Amniotic epithelial cell (primary cell): ENCODE results near the gene ATP8A2.
"Not testable (repeated sequence)": the region's sequence is repeated elsewhere in the genome, so short reads cannot be mapped to it uniquely, and the experiment has no call there.

Experiments used
- DNase-seq: peaks from one replicate; pipeline ENCODE4 v3.0.0-alpha.2; 2010; ENCODE audit warnings: low read depth

The ATP8A2 gene

DNA sequence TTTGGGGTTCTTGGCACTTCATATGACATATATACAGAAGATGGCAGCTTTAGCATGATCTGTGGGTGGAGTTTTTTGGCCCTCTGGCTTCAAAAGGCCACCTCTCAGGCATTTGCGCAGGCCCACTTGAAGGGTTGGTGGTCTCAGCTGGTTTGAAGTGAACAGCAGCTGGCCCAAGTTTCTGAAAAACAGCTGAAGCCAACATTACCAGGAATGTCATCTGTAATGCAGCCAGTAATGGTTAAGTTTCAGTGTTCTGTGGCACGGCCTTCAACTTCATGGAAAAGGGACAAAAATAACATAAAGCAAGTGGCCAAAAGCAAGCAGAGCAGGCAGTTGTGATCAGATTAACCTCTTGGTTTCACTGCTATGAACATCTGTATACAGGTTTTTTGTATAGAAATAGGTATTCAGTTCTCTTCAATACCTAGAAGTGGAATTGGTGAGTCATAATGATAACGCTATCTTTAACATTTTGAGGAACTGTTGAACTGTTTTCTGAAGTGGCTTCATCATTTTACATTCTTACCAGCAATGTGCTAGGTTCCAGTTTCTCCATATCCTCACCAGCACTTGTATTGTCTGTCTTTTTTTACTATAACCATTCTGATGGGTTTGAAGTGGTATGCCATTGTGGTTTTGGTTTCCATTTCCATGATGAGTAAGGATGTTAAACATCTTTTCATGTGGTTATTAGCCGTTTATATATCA lies 434.6 kb downstream of the ATP8A2 start:
- peak; percentile 26 for DNase-seq

DNA sequence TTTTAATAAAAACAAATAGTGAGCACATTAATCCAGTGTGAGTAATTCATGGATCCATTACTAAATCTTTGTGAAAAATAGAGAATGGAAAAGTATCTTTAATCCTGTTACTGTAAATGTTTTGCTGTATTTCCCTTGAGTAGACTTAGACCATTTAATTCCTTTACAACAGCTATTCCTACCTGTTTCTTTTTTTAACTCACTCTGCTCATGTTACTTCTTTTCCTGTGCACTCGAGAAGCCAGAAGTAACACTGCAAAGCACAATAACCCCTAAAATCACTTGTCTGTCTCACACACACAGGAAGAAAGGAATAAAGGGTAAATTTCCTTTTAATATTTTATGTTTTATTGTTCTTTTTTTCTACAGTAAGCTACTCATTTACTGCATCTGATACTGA lies 435.8 kb downstream of the ATP8A2 start:
- DNase-seq: no peak

DNA sequence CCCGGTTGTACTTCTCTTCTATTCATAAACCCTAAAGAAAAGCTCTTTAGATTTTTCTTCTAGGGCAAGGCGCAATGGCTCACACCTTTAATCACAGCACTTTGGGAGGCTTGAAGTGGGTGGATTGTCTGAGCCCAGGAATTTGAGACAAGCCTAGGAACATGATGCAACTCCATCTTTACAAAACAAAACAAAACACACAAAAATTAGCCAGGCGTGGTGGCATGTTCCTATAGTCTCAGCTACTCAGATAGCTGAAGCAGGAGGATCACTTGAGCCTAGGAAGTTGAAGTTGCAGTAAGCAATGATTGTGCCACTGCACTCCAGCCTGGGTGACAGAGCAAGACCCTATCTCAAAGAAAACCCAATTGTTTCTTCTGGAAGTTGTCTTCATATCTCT lies 439.7 kb downstream of the ATP8A2 start:
- no peak for DNase-seq

DNA sequence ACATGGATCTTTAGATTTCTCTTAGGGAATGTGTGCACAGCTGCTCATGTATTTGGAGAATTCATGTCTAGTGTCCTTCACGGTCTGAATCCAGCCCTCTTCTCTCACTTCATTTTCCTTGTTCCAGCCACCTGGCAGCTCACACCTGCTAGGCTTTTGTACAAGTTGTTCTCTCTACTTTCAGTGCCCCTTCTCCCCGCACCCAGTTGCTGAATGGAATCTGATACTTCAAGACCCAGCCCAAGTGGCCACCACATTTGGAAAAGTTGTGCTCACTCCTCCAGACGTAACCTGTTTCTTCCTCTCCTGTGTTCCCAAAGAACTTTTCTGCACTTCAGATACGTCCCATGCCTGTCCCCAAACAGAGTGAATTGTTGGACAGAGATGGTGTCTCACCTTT lies 444.5 kb downstream of the ATP8A2 start:
- DNase-seq: no peak

DNA sequence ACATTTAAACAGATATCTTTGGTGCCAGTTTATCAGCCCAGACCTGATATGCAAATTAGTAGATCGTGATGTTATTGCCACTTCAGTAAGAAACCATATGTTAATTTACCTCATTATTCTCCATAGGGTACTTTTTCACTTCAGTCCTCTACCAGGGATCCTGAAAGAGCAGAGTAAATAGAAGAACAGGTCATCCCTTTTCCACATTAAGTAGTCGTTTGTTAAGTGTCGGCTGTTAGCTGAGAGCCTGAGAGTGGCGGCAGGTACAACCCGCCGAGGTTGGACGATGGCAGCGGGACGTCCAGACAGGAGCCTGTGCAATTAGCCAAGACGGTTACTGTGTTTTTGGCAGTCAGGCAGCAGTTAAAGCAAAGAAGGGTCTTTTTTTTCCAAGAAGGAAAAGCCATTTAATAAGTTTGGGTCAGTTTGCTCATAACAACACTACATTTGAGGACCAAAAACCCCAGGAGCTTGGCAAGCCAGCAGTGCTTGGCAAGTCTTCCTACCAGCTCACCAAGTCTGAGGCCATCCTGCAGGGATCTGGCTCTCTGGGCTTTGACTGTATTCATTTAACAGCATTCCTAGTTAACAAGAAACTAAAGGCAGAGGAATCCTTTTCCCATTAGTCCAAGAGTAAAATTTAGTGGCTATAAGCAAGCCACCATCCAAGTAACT lies 448.2 kb downstream of the ATP8A2 start:
- no peak for DNase-seq

DNA sequence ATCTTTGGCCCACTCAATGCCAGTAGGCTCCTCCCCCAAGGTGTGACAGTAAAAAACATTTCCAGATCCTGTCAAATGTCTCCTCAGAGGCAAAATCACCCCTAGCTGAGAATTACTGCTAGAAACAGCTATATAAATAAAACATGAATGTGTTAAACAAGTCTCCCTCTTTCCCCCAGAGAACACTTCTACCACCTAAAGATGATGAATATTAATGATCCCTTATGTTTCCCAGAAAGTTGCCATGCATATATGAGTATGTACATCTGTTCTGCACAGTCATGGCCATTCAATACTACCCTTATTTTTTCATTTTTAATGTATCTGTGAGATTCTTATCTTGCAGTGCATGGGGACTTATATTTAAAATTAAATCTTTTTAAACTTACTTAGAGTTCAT lies 450.0 kb downstream of the ATP8A2 start:
- DNase-seq: no peak

DNA sequence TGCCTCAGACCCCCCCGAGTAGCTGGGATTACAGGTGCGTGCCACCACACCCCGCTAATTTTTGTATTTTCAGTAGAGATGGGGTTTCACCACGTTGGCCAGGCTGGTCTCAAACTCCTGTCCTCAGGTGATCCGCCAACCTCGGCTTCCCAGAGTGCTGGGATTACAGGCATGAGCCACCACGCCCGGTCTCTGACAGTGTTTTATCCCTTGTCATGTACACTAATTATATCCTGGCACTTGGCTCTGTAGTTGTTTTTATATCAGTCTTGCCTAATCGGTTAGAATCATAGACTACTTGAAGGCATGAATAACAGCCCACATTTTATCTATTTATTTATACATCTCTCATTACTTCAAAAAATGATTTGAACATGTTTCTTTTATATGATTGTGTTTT lies 455.4 kb downstream of the ATP8A2 start:
- not testable (repeated sequence) for DNase-seq

DNA sequence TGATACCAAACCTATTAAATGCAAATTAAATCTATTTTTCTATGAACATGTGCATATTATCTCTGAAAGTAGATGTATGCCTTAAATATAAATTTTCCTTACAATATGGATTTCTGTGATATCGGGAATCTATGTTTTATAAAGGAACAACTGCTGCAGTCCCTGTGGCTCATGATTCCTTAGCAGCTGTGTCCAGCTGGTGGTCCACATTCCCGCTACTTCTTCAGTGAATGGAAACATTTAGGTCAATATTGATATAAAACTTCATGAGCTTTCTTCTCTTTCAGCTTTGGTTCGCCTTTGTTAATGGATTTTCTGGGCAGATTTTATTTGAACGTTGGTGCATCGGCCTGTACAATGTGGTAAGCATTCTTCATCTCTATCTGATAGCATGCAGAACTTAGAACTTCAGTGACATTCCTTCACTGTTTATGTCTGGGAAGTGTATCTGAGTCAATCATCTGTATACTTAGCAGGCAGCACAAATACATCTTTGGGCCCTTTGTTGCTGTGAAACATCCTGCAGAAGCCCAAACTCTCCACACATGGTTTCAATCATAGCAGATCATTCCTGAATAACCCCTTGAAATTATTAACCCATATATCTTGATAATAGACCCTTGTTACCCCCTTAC lies 456.2 kb downstream of the ATP8A2 start:
- peak; percentile 7 for DNase-seq

DNA sequence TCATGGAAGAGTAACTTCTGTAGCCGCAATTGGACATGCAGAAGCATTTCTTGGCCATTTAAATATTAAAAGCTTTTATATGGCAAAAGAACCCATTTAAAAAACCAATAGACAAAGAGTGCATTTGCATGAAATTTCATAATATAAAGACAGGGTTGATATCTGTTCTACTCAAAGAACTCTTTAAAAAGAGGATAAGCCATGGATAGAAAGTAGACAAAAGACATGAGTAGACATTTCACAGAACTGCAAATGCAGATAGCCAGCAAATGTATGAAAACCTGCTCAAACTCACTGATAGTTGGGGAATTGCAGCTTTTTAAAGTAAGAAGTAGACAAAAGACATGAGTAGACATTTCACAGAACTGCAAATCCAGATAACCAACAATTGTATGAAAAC lies 462.0 kb downstream of the ATP8A2 start:
- no peak for DNase-seq

DNA sequence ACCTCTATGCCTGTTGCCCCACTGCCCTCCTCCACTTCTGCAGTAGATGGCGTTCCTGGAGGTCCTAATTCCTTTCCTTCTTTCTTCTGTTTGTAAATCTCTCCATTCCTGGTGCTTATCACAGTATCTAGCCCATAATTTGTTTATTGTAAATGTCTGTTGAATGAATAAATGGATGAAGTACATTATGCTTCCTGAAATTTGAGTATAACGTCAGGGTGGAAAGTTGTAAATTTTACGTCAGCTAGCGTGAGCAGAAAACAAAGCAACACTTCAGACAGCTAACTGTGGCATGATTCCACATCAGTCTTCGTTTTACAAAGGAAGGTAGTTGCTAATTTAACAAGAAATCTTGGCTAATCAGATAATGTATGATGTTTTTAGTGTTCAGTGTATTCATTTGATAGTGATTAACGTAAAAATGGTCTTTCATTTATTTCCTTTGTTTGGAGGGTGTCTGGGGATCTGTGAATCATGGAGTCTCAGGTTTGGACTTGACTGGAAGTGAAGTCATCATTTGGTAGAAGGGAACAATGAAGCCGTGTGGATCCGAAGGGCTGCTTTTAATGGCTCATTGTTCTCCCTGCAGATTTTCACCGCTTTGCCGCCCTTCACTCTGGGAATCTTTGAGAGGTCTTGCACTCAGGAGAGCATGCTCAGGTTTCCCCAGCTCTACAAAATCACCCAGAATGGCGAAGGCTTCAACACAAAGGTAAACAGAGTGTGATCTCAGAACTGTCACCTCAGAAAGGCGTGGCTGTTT lies 465.0 kb downstream of the ATP8A2 start:
- no peak for DNase-seq

DNA sequence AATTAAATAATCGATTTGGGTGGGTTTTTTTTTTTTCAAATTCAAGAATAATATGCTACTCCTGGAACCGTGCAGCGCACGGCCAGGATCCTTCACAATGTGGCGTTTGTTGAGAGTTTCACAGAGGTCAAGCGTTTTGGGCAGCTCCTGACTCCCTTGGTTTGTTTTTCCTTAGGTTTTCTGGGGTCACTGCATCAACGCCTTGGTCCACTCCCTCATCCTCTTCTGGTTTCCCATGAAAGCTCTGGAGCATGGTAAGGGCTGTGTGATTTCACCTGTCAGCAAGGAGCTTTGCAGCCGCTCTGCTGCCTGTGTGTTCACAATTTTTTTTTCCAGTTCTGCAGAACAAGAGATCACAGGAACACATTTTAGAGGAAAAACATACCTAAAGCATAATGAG lies 467.6 kb downstream of the ATP8A2 start:
- no peak for DNase-seq

DNA sequence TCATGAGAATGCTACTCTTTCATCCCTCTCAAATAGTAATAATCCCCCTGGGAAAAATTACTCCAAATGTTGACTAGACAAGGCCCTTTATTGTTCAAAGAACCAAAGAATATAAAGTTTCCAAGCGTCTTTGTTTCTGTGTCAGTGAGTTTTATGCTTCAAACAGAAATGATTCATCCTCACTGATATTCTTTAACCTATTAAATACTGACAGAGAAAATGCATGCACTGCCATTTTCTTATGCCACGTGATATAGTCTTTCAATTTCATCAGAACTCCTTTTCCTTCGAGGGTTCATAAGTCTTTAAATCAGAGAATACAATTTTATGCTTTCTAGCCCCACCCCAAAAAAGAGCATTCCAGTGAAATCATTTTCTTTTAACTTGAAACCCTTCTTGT lies 468.5 kb downstream of the ATP8A2 start:
- no peak for DNase-seq

DNA sequence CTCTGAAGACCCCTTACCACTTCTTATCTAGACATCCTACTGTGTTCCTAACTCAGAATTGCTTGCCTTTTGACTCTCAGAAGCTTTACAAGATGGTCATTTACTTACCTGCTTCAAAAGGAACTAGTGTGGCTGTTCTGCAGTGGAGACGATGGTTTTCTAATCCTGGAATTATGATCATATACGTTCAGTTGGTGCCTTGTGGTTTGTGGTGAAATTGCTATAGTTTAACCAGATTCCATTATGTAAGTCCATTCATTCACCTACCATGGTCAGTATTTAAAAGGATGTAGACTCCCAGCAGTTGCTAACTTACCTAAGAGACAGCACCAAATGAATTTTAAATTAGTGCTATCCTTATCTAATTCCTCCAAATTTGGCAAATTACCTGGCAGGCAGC lies 469.2 kb downstream of the ATP8A2 start:
- no peak for DNase-seq

DNA sequence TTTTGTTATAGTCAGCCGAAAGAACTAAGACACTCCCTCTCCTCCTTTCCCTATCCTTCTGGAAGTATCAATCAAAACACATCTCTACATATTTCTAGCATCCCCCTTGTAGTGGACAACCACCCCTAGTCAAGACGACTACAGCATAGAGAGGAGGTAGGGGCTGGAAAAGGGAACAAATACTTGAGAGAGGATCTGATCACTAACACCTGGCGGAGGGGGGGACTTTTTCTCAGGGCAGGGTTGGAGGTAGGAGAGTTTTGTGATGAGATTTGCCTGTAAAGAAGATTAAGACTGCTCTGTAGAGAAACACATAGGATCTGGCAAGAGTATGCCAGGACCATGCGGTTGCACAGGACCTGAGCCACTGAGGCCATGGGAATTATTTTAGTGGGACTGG lies 471.9 kb downstream of the ATP8A2 start:
- no peak for DNase-seq

DNA sequence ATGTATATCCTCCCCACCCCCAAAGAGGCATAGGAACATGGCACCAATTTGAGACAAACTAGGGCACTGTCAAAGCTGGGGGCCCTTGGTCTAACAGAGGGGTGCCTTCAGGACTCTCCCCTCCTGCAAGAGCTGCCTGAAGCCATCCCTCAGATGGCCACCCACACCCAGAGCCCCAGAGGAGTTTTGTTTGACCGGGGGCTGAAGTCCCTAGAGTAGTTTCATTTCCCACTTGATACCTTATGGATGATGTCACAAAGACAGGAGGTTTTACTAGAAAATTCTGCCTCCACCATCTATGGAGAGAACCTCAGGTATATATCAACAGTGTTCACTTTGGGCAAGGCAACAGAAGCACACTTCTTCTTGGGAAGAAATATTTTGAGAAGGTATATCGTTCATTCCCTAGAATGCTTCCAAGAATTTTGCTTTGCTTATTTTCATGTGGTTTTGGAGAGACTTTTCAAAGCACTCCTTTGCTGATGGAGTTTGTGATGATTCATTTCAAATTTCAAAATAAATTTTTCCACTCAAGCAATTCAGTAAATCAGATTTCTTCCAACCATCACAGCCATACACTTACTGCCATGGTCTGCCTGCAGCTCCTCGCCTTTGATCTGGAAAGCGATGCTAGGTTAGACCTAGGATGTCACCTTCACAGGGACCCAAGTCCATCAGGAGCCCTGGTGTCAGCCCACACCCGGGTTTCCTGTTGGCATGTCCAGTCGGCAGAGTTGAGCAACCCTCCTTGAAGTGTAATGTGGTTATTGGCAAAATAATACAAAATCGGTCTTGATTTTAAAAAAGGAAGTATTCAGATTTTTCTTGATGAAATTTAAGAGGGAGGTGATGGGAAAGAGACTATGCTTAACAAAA lies 473.0 kb downstream of the ATP8A2 start:
- no peak for DNase-seq

DNA sequence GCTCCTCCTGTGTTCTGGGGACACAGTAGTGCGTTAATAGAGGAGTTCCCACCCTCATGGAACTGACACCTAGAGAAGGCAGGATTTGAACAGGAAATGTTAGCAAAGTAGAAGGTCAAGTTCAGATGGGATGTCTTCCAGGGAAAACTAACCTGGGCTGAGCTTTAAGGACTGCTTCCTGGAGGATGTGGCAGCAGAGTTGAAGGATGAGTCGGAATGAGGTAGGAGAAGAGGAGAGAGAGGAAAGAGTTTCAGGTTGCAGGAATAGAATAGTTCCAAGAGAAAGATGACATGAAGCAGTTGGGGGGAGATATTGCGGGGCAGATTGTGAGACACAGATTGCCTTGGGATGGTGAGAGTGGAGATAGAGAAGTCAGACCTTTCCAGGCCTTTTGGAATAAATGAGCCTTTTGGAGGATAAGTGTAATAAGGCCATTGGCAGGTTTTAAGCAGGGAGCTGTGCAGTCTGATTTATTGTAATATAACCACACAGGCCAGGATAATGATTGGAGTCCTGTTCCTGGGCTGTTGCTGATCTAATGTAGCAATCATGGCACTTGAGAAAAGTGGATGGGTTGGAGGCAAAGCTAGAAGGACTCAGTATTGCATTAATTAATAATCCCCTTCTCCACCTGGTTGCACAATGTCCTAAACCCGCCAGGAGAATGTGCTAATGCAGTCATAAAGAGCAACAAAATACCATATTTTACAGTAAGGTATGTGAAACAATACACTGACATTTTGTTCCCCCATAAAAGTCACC lies 474.6 kb downstream of the ATP8A2 start:
- DNase-seq: no peak

DNA sequence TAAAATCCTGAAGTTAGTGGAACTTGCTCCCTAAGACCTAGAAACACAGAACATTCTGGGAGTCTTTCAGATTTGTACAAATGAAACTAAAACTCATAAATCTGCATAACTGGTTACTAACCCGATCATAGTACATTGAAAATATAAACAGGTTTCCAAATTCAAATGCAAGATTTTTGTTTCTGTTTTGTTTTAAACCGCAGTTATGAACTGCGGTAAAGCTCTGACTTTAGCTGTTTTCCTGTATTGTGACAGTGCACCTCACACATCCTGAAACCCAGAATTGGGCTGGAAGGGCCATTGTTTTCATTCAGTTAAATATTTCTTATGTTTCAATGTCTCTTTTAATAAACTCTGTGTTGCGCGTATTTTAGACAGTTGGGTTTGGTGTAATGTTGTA lies 475.4 kb downstream of the ATP8A2 start:
- no peak for DNase-seq

DNA sequence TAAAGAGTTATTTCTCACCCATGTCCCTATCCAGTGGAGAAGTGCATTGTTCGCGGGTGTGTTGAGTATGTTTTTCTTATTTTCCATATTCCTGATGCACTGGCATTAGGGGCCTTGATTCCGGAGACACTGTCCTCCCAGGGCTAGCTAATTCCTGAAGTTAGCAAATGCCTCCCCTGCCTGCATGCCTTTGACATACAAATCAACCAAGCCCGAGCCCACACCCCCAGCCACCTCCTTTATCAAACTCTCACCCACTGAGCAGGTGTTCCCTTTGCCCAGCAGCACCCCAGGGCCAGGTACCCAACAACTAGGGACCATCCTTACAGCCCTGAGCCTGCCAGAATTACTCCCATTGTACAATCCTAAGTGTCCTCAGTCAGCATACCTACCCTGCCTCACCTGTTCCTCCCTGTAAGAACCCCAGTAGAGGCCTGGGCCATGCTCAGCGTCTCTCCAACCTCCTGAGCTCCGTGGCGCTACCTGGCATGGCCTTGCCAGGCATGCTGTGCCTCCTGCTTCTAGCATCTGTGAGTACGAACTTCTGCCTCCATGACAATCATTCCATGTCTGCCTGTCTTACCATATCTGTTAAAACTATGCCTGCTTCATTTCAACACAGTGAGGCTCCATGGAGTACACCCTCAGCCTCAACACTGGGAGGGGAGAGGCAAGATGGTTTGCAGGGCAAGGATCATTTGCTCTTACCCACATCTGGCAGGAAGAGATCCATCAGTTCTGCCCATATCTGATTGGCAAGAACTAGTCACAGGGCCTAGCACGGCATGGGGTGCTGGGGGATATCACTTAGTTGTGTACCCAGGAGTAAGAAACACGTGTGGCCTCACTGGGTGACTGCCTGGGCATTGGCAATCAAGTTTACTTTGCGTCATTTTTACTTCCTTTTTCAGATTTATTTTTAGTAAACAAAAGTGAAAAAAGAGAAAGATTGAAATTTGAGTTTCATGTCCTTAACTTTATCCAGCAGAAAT lies 476.2 kb downstream of the ATP8A2 start:
- DNase-seq: no peak

DNA sequence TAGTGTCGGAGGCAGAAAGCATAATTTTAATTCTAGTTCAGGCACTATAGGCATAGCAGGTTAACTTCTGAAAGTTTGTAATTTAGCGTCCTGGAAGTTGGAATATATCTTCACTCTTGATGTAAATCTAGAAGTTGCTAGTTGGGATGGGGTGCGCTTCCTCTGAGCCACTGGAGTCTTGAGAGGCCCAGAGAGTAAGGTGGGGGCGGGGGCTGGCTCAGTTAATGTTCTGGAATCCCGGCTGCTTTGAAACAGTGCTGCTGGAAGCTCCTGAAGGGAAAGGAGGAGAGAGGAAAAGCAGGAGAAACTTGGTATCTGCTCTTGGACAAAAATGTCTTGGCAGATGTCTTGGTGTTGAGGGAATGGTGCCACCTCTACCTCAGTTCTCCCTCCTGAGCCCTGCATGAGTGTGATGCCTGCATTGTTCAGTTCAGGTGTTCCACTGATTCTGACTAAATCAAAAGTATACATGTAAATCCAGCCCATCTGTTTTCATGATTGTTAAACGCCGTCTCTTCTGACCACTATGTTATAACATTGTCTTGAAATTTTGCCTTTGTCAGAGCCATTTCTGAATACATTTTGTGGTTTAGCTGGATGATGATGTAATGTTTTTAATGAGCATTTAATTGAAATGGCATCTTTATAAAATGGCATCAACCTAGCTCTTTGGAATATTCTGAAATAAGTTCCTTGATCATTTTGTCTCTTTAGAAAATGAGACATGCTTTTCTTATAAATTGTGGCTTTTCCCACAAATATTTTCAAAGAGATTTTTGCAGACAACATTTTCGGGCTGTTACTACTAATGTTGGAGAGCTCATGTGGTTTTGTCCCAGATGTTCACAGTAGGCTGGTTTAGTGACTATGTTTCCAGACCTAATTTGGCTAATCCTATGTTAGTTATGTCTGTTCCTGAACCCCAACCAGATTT lies 477.3 kb downstream of the ATP8A2 start:
- DNase-seq: no peak
